DOHH2 (cell line): ENCODE data around the gene MDM4.

Experiments used
- H3F3A ChIP-seq: fragments of 200-600 bp; sonication (generic), shearing (Covaris generic); 2 replicates; pipeline ENCODE4 v1.6.0; 2016; ENCODE audit warnings: antibody characterized with exemption, mild to moderate bottlenecking; ENCODE audit not compliant: control insufficient read depth, insufficient read depth
- H3K27ac ChIP-seq: fragments of 200-600 bp; sonication (generic); 2 replicates; pipeline ENCODE4 v1.5.1; 2014; ENCODE audit warnings: low read depth, mild to moderate bottlenecking, low read length, moderate library complexity
- H3K27me3 ChIP-seq: fragments of 200-600 bp; sonication (generic); 2 replicates; pipeline ENCODE4 v1.6.1; 2014; ENCODE audit warnings: mild to moderate bottlenecking, low read length, mixed read lengths; ENCODE audit not compliant: control insufficient read depth
- H3K36me3 ChIP-seq: fragments of 200-600 bp; sonication (generic); 2 replicates; pipeline ENCODE4 v1.6.1; 2014; ENCODE audit warnings: mild to moderate bottlenecking, low read length, moderate library complexity, mixed read lengths; ENCODE audit not compliant: control insufficient read depth
- H3K4me1 ChIP-seq: fragments of 200-600 bp; sonication (generic); 2 replicates; pipeline ENCODE4 v1.6.1; 2014; ENCODE audit warnings: mild to moderate bottlenecking, low read length, mixed read lengths; ENCODE audit not compliant: control insufficient read depth
- H3K4me2 ChIP-seq: fragments of 200-600 bp; sonication (generic); 2 replicates; pipeline ENCODE4 v1.6.0; 2014; ENCODE audit warnings: mild to moderate bottlenecking, low read length, moderate library complexity
- H3K4me3 ChIP-seq: fragments of 200-600 bp; sonication (generic); 2 replicates; pipeline ENCODE4 v1.5.1; 2014; ENCODE audit warnings: mild to moderate bottlenecking, low read length, mixed read lengths
- H3K79me2 ChIP-seq: fragments of 200-600 bp; sonication (generic); 2 replicates; pipeline ENCODE4 v1.6.1; 2014; ENCODE audit warnings: mild to moderate bottlenecking, low read length, mixed read lengths; ENCODE audit not compliant: control insufficient read depth
- H3K9me2 ChIP-seq: fragments of 200-600 bp; sonication (generic); replicated peaks from 2 replicates; pipeline ENCODE4 v1.6.1; 2014; ENCODE audit warnings: mild to moderate bottlenecking, low read length, mixed read lengths; ENCODE audit not compliant: control insufficient read depth
- H3K9me3 ChIP-seq: fragments of 200-600 bp; sonication (generic); 2 replicates; pipeline ENCODE4 v1.6.1; 2014; ENCODE audit warnings: antibody characterized with exemption, low read length, mixed read lengths; ENCODE audit not compliant: control insufficient read depth, insufficient read depth
- H4K20me1 ChIP-seq: fragments of 200-600 bp; sonication (generic); 2 replicates; pipeline ENCODE4 v1.6.0; 2014; ENCODE audit warnings: low read depth, mild to moderate bottlenecking, antibody characterized with exemption, low read length, moderate library complexity; ENCODE audit not compliant: control insufficient read depth, insufficient read depth
- CTCF ChIP-seq: fragments of 200-600 bp; sonication (generic); IDR thresholded peaks from one replicate; pipeline ENCODE4 v1.5.1; 2014; ENCODE audit warnings: antibody characterized with exemption, mild to moderate bottlenecking, low read depth, low read length; ENCODE audit not compliant: poor library complexity, severe bottlenecking
- EZH2phosphoT487 ChIP-seq: fragments of 200-600 bp; sonication (generic); IDR thresholded peaks from 2 replicates; pipeline ENCODE4 v1.6.1; 2017; ENCODE audit warnings: borderline replicate concordance, mild to moderate bottlenecking, antibody characterized with exemption, low read length, moderate library complexity, mixed read lengths

Gene MDM4

GRCh38 chr1:204503913-204504519 lies 12.2 kb upstream of the MDM4 start:
- Histone ChIP-seq H4K20me1 (no peaks in the 10 kb centered on the region), H3K4me1 (peaks cover 48% of the 10 kb centered on the region), H3F3A (peaks cover 8% of the 10 kb centered on the region), H3K79me2 (no peaks in the 10 kb centered on the region), H3K9me2 (no peaks in the 10 kb centered on the region), H3K27ac (no peak overlapping the region), H3K9me3 (peaks cover 5% of the 10 kb centered on the region; the same call in 1 of the 2 replicates), H3K4me3 (no peak overlapping the region), H3K36me3 (peaks cover 3% of the 10 kb centered on the region; the same call in 1 of the 2 replicates), H3K4me2 (no peak overlapping the region; the same call in 1 of the 2 replicates), H3K27me3 (no peaks in the 10 kb centered on the region)
- TF ChIP-seq EZH2phosphoT487, result no peak
- no peak for TF ChIP-seq CTCF

- Histone ChIP-seq H3F3A (peaks cover 11% of the 10 kb centered on the region), H3K4me3 (peak overlapping the region; percentile 90), H3K27ac (peak overlapping the region; percentile 97), H4K20me1 (no peaks in the 10 kb centered on the region), H3K9me2 (no peaks in the 10 kb centered on the region), H3K79me2 (no peaks in the 10 kb centered on the region), H3K4me2 (peak overlapping the region; percentile 98), H3K4me1 (peaks cover 58% of the 10 kb centered on the region), H3K27me3 (no peaks in the 10 kb centered on the region), H3K9me3 (no peaks in the 10 kb centered on the region), H3K36me3 (peaks cover 3% of the 10 kb centered on the region; the same call in 1 of the 2 replicates)
- TF ChIP-seq CTCF (no peak), EZH2phosphoT487 (no peak)
Observed at GRCh38 chr1:204505674-204506200, 10.5 kb upstream of the MDM4 start.

DNA sequence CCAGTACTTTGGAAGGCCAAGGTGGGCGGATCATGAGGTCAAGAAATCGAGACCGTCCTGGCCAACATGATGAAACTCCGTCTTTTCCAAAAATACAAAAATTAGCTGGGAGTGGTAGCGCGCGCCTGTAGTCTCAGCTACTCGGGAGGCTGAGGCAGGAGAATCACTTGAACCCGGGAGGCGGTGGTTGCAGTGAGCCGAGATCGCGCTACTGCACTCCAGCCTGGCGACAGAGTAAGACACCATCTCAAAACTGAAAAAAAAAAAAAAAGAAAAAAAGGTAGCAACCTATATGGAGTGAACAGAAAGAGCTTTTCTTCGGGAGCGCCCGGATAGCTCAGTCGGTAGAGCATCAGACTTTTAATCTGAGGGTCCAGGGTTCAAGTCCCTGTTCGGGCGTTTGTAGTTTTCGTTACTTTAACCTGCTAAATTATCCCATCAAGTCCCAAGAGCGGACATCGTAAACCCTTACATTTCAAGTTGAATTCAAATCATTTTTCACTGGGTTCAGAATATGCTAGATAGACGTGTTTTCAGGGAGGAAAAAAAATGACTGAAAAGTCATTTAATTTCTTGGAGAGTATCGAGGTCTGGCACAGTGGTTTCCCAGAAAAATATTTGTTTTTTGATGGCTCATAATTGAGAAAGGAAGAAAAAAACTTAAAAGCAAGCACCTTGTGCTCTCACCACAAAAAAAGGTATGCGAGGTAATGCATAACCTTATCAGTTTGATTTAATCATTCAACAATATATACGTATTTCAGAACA lies 9.8 kb upstream of the MDM4 start:
- TF ChIP-seq CTCF (no peak), EZH2phosphoT487 (no peak)
- no peaks in the 10 kb centered on the region for H3K9me2 ChIP-seq
- H3F3A ChIP-seq, result peaks cover 16% of the 10 kb centered on the region
- peaks cover 64% of the 10 kb centered on the region for H3K4me1 ChIP-seq
- H3K27ac ChIP-seq, result peak overlapping the region; percentile 97
- no peaks in the 10 kb centered on the region for H3K27me3 ChIP-seq
- no peaks in the 10 kb centered on the region for H3K9me3 ChIP-seq
- peaks cover 6% of the 10 kb centered on the region; the same call in 1 of the 2 replicates for H3K36me3 ChIP-seq
- H3K4me3 ChIP-seq, result peak overlapping the region; percentile 90
- H4K20me1 ChIP-seq, result no peaks in the 10 kb centered on the region
- peak overlapping the region; percentile 98 for H3K4me2 ChIP-seq
- H3K79me2 ChIP-seq, result no peaks in the 10 kb centered on the region
